AG10803 (cell line): ENCODE measurements around the gene ALOX5AP.

Experiments used
- DNase-seq: peaks from one replicate; pipeline ENCODE4 v3.0.0; 2010; ENCODE audit warnings: low read depth
- H3K4me3 ChIP-seq: 2 replicates; pipeline ENCODE4 v1.5.1; 2011; ENCODE audit warnings: mild to moderate bottlenecking, low read length, control low read depth
- TF ChIP-seq, protein P1 (sequence below): conservative IDR thresholded peaks from 2 replicates; pipeline ENCODE4 v1.5.1; 2011; ENCODE audit warnings: mild to moderate bottlenecking, low read length, control low read depth, inconsistent platforms

The ALOX5AP gene

DNA sequence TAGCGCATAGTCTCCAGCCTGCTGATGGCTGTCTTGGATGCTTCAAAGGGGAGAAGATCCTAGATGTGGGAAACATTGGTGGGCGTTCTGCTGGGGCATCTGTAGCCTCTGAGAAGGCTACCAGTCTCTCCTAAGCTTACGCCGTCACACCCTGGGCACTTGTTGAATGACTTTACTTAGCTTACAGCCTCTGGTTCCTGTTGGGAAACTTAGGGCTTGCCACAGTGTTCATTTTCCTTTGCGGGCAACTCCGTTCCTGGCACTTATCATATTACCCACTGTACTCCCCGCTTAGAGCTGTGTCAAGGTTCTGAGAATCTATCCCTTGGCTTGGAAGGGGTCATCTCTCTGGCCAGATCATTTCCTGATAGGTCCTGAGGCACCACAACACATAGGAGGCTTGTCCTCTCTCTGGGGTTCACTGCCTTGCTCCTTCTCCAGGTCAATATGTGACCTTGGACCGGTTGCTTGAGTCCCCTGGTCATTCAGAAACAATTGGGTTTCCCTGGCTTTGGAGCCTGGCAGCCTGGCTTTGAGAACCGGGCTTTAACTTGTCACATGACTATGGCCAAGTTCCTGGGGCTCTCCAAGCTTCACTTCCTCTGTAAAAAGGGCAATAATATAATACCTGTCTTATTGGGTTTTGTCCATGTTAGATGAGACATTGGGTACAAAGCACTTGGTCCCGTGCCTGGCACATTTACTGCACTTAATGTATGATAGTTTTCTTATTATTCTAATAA lies 20.5 kb upstream of the ALOX5AP start:
- no peak overlapping the region for H3K4me3 ChIP-seq
- no peak for DNase-seq

DNA sequence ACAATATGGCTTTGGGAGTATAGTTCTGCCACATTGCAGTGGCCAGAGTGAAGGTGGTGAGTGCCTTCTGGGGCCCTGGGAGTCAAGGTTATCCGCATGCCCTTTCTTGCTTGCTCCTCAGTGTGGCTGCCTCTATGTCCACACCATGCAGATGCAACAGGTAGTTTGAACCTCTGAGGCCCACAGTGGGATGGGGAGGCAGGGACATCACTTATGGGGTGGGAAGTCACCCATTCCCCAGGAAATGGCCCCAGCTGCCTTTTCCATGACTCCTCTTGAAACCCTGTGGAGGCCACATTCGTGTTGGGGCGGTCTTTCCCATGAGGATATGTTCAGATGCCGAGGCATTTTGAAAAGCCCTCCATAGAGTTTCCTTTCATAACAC lies 20.0 kb upstream of the ALOX5AP start:
- H3K4me3 ChIP-seq: no peak overlapping the region
- TF ChIP-seq, protein P1, sequence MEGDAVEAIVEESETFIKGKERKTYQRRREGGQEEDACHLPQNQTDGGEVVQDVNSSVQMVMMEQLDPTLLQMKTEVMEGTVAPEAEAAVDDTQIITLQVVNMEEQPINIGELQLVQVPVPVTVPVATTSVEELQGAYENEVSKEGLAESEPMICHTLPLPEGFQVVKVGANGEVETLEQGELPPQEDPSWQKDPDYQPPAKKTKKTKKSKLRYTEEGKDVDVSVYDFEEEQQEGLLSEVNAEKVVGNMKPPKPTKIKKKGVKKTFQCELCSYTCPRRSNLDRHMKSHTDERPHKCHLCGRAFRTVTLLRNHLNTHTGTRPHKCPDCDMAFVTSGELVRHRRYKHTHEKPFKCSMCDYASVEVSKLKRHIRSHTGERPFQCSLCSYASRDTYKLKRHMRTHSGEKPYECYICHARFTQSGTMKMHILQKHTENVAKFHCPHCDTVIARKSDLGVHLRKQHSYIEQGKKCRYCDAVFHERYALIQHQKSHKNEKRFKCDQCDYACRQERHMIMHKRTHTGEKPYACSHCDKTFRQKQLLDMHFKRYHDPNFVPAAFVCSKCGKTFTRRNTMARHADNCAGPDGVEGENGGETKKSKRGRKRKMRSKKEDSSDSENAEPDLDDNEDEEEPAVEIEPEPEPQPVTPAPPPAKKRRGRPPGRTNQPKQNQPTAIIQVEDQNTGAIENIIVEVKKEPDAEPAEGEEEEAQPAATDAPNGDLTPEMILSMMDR: no peak
- no peak for DNase-seq

More for the DNA sequence above, 20.5 kb upstream of the ALOX5AP start:
- TF ChIP-seq, protein P1: no peak

DNA sequence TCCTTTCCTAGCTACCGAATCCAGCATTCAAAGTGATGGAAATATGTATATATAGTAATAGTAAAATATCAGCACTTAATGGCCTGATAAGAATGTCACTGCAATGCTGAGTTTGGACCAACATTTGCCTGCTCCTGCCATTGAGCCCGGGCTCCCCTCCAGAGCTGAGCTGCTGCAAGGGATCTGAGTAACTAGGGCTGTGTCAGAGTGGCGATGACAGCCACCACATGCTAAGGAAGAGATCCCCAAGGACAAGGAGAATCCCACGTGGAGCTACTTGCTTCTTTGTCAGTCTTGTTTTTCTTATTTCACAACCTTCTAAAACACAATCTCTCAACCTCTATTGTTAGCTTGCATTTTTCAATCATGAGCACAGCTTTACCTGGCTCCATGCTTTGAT lies 19.5 kb upstream of the ALOX5AP start:
- TF ChIP-seq, protein P1: no peak
- peak; percentile 26 for DNase-seq
- H3K4me3 ChIP-seq: no peak overlapping the region

DNA sequence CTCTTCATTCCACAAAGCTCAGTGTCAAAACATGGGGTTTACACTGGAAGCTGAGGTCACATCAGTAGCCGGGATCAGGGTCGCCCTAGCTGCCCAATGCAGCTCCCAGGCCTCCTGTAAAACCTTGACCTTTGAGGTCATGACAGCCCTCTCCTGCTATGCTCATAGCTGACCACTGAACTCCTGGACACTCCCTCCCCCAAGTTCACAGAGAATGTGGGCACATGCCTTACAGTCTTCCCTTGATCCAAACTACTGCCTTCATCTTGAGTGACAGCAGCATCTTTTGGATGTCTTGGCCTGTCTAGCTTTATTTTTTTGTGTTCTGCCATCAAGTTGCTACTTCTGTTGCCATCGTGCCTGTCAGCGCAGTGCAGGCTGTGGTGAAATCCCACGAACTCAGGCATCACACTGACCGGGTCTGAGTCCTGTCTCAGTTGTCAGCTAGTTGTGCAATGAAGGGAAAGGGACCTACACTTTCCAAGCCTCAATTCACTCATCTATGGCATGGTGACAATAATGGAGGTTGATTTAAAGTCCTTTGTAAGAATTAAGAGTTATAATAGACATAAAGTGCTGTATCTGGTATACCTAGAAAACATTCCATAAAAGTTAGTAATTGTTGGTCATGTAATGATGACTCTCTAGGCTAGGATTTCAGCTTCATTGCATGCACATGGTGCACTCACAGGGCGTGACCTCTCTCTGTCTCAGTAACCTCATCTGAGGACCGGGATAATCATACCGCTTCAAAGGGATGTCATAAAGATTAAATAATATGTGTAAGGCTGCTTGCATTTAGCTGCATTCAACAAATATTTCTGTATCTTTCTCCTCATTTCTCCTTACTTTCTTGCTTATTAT lies 16.4 kb upstream of the ALOX5AP start:
- no peak overlapping the region for H3K4me3 ChIP-seq
- TF ChIP-seq, protein P1: no peak
- DNase-seq: peak; percentile 90

DNA sequence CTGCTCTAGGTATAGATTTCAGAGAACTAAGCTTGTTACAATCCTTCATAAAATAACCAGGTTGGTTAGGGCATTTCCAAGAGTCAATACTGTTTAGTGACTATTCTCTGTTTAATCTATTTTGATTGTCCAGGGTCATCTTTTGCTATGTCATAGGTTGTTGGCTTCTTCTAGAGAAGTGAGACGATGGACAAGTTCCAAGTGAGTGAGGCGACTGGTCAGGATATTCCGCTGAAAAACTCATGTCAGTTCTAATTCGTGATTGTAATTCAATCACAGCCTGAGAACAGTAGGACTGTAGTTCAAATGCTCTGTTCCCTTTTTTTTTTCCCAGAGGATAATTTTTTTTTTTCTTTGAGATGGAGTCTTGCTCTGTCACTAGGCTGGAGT lies 15.8 kb upstream of the ALOX5AP start:
- no peak overlapping the region for H3K4me3 ChIP-seq
- DNase-seq: no peak
- TF ChIP-seq, protein P1: no peak

DNA sequence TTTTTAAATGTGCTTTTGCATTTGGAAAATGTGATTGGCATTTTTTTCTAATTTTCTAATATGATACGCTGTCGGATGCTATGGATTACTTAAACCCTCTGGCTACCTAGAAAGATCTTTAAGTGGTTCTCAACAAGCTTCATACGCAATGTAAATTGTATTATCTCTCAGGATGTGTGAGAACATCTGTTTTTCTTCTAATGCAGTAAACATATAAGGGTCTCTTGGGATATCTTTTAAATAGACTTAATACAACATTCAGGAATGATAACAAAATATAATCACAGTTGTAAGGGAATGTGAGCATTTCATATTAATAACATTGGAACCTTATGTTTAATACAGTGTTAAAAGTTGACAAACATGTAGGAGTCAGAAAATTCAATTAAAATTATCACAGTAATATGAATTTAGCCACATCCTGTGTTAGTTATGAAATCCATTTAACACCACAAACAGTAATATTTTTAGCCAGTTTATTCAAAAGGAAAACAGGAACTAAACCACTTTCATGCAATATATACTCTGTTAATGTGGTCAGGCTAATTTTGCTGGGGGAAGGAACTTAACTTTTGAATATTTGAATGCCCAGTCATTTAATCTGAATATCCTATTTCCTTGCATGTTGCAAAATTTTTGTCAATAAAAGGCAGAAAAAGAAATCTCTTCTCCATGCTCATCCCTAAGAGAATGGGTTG lies 15.0 kb upstream of the ALOX5AP start:
- no peak overlapping the region for H3K4me3 ChIP-seq
- DNase-seq: peak; percentile 70
- TF ChIP-seq, protein P1: no peak
